NCI-H1048 (cell line): ENCODE data around the gene CHCHD2.
"Not testable (repeated sequence)": the region's sequence is repeated elsewhere in the genome, so short reads cannot be mapped to it uniquely, and the experiment has no call there.

Source experiments
- DNase-seq: peaks from one replicate; lab custom pipeline; 2025; lab: John Stamatoyannopoulos, UW

CHCHD2 gene

GRCh38 chr7:56083150-56083785 lies 23.0 kb downstream of the CHCHD2 start:
- DNase-seq = no peak

DNA sequence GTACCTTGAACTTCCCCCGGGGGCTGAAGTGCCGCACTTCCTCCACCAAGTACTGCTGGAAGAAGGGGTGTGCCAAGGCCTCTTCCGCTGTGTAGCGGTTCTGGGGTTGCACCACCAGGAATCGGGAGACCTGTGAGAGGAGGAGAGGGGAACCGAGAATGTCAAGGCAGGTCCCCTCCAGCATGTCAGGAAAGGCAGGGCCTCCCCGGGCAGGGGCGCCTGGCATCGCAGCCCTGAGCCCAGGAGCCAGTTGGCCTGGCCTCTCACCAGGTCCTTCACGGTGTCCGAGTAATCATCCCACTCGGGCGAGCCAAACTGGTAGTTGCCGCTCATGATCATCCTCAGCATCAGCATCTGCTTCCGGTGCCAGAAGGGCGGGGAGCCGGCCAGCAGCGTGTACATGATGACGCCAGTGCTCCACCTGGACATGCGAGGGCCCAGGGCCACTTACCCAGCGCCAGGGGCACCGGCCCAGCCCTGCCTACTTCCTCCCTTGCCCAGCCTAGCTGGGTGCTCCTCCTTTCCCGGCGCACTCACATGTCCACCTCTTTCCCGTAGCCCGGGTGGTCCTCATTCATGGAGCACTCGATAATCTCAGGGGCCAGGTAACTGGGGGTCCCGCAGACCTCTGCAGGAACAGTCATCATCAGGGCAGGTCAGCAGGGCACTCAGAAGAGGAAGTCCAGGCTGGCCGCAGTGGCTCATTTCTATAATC lies 24.5 kb downstream of the CHCHD2 start:
- DNase-seq = no peak

- not testable (repeated sequence) for DNase-seq
Measured at GRCh38 chr7:56080726-56081435, 25.4 kb downstream of the CHCHD2 start.

GRCh38 chr7:56079450-56080185 lies 26.7 kb downstream of the CHCHD2 start:
- no peak for DNase-seq

DNA sequence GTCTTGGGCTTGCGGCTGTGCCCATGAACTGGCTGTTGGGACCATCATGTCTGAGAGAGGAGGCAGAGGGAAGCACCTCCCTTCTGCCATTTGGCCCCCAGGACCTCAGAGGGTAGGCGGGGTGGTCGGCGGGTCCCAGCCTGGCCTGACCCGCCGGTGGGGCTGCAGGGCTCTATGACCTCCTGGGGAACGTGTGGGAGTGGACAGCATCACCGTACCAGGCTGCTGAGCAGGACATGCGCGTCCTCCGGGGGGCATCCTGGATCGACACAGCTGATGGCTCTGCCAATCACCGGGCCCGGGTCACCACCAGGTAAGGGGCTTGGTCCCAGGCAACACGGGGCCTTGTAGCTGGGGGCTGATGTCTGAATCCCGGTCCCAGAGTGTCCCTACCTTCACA lies 28.1 kb downstream of the CHCHD2 start:
- no peak for DNase-seq

GRCh38 chr7:56077681-56078080 lies 28.6 kb downstream of the CHCHD2 start:
- no peak for DNase-seq

- DNase-seq = peak; percentile 77
Measured at GRCh38 chr7:56074371-56074791, 31.9 kb downstream of the CHCHD2 start.

DNA sequence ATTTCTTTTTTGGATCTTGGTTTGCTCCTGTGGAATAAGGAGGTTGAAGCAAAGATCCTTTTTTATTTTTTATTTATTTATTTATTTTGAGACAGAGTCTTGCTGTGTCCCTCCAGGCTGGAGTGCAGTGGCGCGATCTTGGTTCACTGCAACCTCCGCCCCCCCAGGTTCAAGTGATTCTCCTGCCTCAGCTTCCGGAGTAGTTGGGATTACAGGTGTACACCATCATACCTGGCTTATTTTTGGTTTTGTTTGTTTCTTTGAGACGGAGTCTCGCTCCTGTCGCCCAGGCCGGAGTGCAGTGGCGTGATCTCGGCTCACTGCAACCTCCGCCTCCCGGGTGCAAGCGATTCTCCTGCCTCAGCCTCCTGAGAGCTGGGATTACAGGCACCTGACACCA lies 39.9 kb downstream of the CHCHD2 start:
- not testable (repeated sequence) for DNase-seq

DNA sequence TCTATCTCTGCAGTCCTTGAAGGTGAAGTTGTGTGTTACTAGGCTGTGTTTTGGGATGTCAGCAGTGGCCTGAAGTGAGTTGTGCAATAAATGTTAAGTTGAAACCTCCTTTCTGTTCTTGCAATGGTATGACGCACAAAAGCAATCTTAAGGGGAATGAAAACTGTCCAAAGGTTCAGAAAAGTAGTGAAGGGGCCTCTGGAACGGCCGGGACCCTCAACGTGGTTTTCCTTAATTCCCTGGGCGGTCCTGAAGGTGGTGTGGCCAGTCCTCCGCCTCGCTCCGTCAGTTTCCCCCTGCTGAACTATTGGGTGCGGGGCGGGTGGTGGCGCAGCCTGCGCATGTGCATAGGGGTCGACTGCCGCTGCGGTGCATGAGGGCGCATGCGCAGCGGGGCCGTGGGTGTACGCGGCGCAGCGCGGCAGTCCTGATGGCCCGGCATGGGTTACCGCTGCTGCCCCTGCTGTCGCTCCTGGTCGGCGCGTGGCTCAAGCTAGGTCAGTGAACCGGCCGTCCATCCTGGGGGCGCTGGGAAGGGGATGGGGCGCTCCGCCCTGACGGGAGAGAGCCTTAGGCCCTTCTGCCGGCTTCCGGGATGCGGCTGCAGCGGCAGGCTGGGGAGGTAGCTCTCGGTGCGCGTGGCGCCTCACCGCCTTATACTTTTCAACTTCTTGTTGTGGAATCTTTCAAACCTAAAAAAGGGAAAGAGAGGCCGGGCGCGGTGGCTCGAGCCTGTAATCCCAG lies 42.2 kb downstream of the CHCHD2 start, which contains the start of gene SUMF2:
SUMF2 (plus strand) TSS at position 405 of the 744 bp plus-strand sequence; CDS start at position 431, 26 bp downstream.
- peak; percentile 54 for DNase-seq

GRCh38 chr7:56063500-56063881 lies 42.8 kb downstream of the CHCHD2 start:
- no peak for DNase-seq

DNA sequence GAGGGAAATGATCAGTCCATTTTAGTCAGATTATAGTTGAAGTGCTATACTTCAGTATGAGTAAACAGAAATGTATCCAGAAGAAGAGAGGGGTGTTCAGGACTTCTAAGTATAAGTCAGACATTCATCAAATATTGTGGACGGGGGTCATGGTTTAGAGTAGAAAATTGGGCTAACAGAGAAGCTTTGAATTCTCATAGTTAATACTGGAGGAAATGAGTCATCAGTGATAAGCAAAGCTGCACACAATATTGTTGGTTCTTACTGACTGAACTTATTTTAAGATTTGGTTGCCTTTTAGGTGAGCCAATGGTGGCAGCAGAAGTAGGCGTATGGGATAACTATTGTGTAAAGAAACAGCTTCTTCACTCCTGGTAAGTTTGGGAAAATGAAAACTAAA lies 43.9 kb downstream of the CHCHD2 start:
- no peak for DNase-seq

GRCh38 chr7:56053993-56054392 lies 52.3 kb downstream of the CHCHD2 start:
- DNase-seq = no peak

GRCh38 chr7:56053379-56053778 lies 52.9 kb downstream of the CHCHD2 start:
- DNase-seq = no peak
